Omental fat pad (tissue), 4 donors: ENCODE data around the gene ZNF621. TPM values are rescaled to one million over a fixed set of nuclear protein-coding genes. Genes with fewer than 3 reads are reported as not detected.
"Not testable (repeated sequence)": the region's sequence is repeated elsewhere in the genome, so short reads cannot be mapped to it uniquely, and the experiment has no call there.

ENCODE experiments used
- ATAC-seq: fragments of 150-250 bp; one replicate; pipeline ENCODE4 v1.9.1; 2016; ENCODE audit warnings: mild to moderate bottlenecking, moderate library complexity; ENCODE audit not compliant: low FRiP score
- DNase-seq: peaks from one replicate; pipeline ENCODE4 v3.0.0-alpha.2; 2019; ENCODE audit warnings: low spot score
- total RNA-seq, 4 donors: library from RNA; depleted of rRNA; stranded (reverse); fragments of >200 nt; gene quantifications; one replicate each; pipeline ENCODE4 v1.1.0, GENCODE V29; 2016
- TF ChIP-seq, protein P1 (sequence below), 3 donors: fragments of 450-650 bp; IDR thresholded peaks; one replicate each; pipeline ENCODE4 v1.5.1; 2016 to 2017; ENCODE audit warnings: antibody characterized with exemption in 3 of 3, mild to moderate bottlenecking in 3 of 3, moderate library complexity in 2 of 3

Gene ZNF621
- total RNA-seq, 4 donors from 2014 or later = 12.2 to 26.8 (median 16.4) TPM

- TF ChIP-seq, protein P1, sequence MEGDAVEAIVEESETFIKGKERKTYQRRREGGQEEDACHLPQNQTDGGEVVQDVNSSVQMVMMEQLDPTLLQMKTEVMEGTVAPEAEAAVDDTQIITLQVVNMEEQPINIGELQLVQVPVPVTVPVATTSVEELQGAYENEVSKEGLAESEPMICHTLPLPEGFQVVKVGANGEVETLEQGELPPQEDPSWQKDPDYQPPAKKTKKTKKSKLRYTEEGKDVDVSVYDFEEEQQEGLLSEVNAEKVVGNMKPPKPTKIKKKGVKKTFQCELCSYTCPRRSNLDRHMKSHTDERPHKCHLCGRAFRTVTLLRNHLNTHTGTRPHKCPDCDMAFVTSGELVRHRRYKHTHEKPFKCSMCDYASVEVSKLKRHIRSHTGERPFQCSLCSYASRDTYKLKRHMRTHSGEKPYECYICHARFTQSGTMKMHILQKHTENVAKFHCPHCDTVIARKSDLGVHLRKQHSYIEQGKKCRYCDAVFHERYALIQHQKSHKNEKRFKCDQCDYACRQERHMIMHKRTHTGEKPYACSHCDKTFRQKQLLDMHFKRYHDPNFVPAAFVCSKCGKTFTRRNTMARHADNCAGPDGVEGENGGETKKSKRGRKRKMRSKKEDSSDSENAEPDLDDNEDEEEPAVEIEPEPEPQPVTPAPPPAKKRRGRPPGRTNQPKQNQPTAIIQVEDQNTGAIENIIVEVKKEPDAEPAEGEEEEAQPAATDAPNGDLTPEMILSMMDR (IDR thresholded peaks at IDR 0.05) = no peak
- ATAC-seq (no peak), DNase-seq (no peak)
Observed at GRCh38 chr3:40532252-40532651, 7.5 kb downstream of the ZNF621 start.

DNA sequence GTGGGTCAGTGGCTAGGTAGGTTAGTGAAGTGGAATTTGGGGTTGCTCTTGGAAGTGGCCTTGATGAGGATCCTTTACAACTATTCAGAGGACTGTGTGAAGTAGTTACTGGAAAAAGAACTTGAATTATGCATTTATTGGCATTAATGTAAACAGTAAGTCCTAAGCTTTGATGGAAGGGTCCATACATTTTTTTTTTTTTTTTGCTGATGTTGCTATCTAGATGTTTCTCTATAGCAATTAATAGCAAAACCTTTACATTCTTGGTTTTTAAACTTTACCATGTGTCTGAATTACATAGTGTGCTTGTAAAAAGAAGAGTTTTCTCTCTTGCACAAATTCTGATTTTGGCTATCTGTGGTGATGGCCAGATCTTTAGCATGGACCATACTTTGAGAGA lies 9.5 kb downstream of the ZNF621 start:
- DNase-seq (no peak), ATAC-seq (no peak)
- TF ChIP-seq, protein P1 (IDR thresholded peaks at IDR 0.05) = no peak

DNA sequence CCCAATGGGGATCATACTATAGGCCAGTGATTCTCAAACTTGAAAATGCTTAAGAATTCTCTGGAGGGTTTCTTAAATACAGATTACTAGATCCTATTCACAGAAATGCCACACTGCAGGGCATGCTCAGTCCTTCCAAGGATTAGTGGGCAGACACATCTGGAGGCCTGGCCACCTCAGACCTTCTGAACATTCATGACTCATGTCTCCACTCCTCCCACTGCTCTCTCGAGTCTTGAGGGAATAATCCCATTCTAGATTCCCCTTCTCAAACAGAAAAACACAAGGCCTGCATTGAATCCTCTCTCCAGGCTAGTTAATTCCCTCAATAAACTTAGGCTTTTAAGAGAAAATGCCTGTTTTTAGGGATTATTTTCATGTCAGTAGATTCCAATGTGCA lies 22.1 kb downstream of the ZNF621 start:
- TF ChIP-seq, protein P1 (IDR thresholded peaks at IDR 0.05) = no peak
- no peak for ATAC-seq

DNA sequence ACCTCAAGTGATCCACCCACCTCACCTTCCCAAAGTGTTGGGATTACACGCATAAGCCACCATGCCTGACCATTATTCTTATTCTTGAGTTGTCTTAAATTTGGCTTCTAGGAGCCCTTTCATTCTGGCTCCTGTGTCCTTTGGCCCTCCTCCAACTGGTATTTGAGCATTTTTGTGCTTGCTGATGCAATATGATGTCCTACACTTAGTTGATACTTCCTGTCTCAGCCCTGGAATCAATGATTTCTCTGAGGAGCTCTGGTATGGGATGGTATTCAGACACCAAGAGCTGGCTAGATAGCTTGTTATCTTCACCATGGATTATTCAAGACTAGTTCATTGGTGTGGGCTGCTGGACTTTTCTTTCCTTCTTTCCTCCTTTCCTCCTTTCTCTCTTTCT lies 25.4 kb downstream of the ZNF621 start:
- ATAC-seq (no peak), DNase-seq (no peak)
- TF ChIP-seq, protein P1 (IDR thresholded peaks at IDR 0.05) = no peak

More for the DNA sequence above, 22.1 kb downstream of the ZNF621 start:
- DNase-seq = no peak

- TF ChIP-seq, protein P1 (IDR thresholded peaks at IDR 0.05) = no peak
- ATAC-seq (no peak), DNase-seq (no peak)
Observed at GRCh38 chr3:40557575-40558161, 32.9 kb downstream of the ZNF621 start.

GRCh38 chr3:40562482-40562881 lies 37.7 kb downstream of the ZNF621 start:
- DNase-seq, ATAC-seq: not testable (repeated sequence)

GRCh38 chr3:40565629-40566028 lies 40.9 kb downstream of the ZNF621 start:
- DNase-seq, ATAC-seq: not testable (repeated sequence)

GRCh38 chr3:40566694-40567093 lies 41.9 kb downstream of the ZNF621 start:
- ATAC-seq (no peak), DNase-seq (no peak)
- TF ChIP-seq, protein P1 (IDR thresholded peaks at IDR 0.05) = no peak
